Panc1 (cell line): ENCODE measurements around the gene STARD13. TPM values are rescaled to one million over a fixed set of nuclear protein-coding genes. Genes with fewer than 3 reads are reported as not detected.

Experiments used
- ATAC-seq: fragments of 200-7000 bp; cut with Tn5 transposase; 2 replicates; pipeline ENCODE4 v1.9.1; 2020; ENCODE audit warnings: mild to moderate bottlenecking, moderate library complexity
- BruUV-seq: library from RNA; stranded (reverse); fragments of 400-500 nt; replicated peaks from 2 replicates; lab custom pipeline; 2021; lab: Mats Ljungman, UMichigan
- CTCF ChIA-PET: fragments of 300-600 bp; sonication (Branson Sonifier 250); formaldehyde crosslinking; loops from one replicate; lab custom pipeline; 2022; ENCODE audit warnings: antibody characterized with exemption; lab: Charles Lee
- POLR2A ChIA-PET: fragments of 300-600 bp; sonication (Branson Sonifier 250); formaldehyde crosslinking; loops from one replicate; lab custom pipeline; 2022; ENCODE audit warnings: antibody characterized with exemption; lab: Charles Lee
- DNase-seq: peaks from one replicate; pipeline ENCODE4 v3.0.0-alpha.2; 2010; ENCODE audit warnings: low read depth, low spot score
- H3K27ac ChIP-seq: 2 replicates; pipeline ENCODE4 v1.5.1; 2011; ENCODE audit warnings: mild to moderate bottlenecking, low read length, inconsistent platforms
- H3K27me3 ChIP-seq: fragments of 200-500 bp; sonication (Bioruptor generic); 2 replicates; pipeline ENCODE4 v1.6.0; 2014; ENCODE audit warnings: low read length, inconsistent platforms; ENCODE audit not compliant: control insufficient read depth, insufficient read depth
- H3K36me3 ChIP-seq: fragments of 200-500 bp; sonication (Bioruptor generic); 2 replicates; pipeline ENCODE4 v1.5.1; 2014; ENCODE audit warnings: inconsistent platforms, mild to moderate bottlenecking, low read length, moderate library complexity; ENCODE audit not compliant: control insufficient read depth, insufficient read depth
- H3K4me1 ChIP-seq: 2 replicates; pipeline ENCODE4 v1.5.1; 2011; ENCODE audit warnings: inconsistent platforms, mild to moderate bottlenecking, low read length, moderate library complexity; ENCODE audit not compliant: control insufficient read depth, insufficient read depth
- H3K4me3 ChIP-seq, 2 experiments: 2 replicates each; pipeline ENCODE4 v1.5.1; 2011 to 2012; ENCODE audit warnings: low read depth in 2 of 2, low read length in 2 of 2, mild to moderate bottlenecking in 2 of 2, inconsistent platforms in 1 of 2, moderate library complexity in 1 of 2
- H3K9me3 ChIP-seq: fragments of 200-500 bp; sonication (Bioruptor generic); 2 replicates; pipeline ENCODE4 v1.5.1; 2014; ENCODE audit warnings: low read depth, mild to moderate bottlenecking, inconsistent platforms, low read length, moderate library complexity; ENCODE audit not compliant: control insufficient read depth, insufficient read depth
- POLR2AphosphoS5 ChIP-seq: IDR thresholded peaks from 2 replicates; pipeline ENCODE4 v1.6.1; 2012; ENCODE audit warnings: mild to moderate bottlenecking, low read depth, low read length, moderate library complexity
- SIN3A ChIP-seq: IDR thresholded peaks from 2 replicates; pipeline ENCODE4 v1.6.1; 2012; ENCODE audit warnings: low read depth, mild to moderate bottlenecking, low read length, moderate library complexity, borderline replicate concordance; ENCODE audit not compliant: insufficient read depth
- TCF7L2 ChIP-seq: IDR thresholded peaks from 2 replicates; pipeline ENCODE4 v1.6.1; 2011; ENCODE audit warnings: mild to moderate bottlenecking, low read depth, low read length, inconsistent platforms
- in situ Hi-C: cut with HindIII; loops from 2 replicates; pipeline ENCODE4 v1.10.0; 2016; ENCODE audit warnings: low sequenced_read_pairs, low pct_unique_long_range_greater_than_20kb
- intact Hi-C: fragments of 100-400 bp; cut with micrococcal nuclease; formaldehyde crosslinking; loops from one replicate; pipeline ENCODE4 v1.10.0; 2022; ENCODE audit not compliant: unreplicated experiment
- total RNA-seq: library from RNA; stranded (reverse); gene quantifications from one replicate; pipeline ENCODE4 v1.2.1, GENCODE V29; 2021; ENCODE audit not compliant: unreplicated experiment
- TF ChIP-seq, protein P1 (sequence below): fragments of 450-650 bp; IDR thresholded peaks from 2 replicates; pipeline ENCODE4 v1.5.1; 2017; ENCODE audit warnings: mild to moderate bottlenecking
- TF ChIP-seq, protein P2 (sequence below), 2 experiments: IDR thresholded peaks; 2 replicates each; pipeline ENCODE4 v1.6.1; 2011 to 2012; ENCODE audit warnings: low read depth in 2 of 2, control low read depth in 1 of 2, low read length in 1 of 2, mild to moderate bottlenecking in 1 of 2, moderate library complexity in 1 of 2; ENCODE audit not compliant: insufficient read depth in 1 of 2

The STARD13 gene
- total RNA-seq, 1 experiment from 2014 or later, result 6.5 TPM

DNA sequence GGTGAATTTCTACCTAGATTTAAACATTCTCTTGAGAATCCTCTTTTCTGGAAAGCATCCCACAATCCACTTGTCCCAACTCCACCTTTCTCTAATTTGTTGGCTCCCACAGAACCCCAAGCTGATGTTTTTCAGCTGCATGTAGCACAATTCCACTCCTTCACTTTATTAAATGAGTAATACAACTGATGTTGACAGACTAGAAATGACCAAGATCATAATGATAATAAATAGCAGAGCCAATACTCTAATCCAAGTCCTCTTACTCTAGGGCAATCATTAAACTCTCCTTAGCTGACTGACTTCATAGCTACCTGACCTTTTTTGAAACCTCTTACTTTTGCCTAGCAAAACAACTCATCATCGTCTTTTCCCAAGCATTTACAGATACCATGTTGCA is 27.9 kb upstream of the STARD13 start:
- H3K36me3 ChIP-seq, result no peaks in the 10 kb centered on the region
- BruUV-seq, result no TSS peak
- ATAC-seq, result no peak
- H3K27ac ChIP-seq, result no peak overlapping the region
- DNase-seq, result no peak
- in situ Hi-C loops (no loop called here), intact Hi-C loops (no loop called here)
- peaks cover under 1% of the 10 kb centered on the region; the same call in 1 of the 2 replicates for H3K9me3 ChIP-seq
- TF ChIP-seq, protein P1, sequence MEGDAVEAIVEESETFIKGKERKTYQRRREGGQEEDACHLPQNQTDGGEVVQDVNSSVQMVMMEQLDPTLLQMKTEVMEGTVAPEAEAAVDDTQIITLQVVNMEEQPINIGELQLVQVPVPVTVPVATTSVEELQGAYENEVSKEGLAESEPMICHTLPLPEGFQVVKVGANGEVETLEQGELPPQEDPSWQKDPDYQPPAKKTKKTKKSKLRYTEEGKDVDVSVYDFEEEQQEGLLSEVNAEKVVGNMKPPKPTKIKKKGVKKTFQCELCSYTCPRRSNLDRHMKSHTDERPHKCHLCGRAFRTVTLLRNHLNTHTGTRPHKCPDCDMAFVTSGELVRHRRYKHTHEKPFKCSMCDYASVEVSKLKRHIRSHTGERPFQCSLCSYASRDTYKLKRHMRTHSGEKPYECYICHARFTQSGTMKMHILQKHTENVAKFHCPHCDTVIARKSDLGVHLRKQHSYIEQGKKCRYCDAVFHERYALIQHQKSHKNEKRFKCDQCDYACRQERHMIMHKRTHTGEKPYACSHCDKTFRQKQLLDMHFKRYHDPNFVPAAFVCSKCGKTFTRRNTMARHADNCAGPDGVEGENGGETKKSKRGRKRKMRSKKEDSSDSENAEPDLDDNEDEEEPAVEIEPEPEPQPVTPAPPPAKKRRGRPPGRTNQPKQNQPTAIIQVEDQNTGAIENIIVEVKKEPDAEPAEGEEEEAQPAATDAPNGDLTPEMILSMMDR, result no peak
- TF ChIP-seq, protein P2, sequence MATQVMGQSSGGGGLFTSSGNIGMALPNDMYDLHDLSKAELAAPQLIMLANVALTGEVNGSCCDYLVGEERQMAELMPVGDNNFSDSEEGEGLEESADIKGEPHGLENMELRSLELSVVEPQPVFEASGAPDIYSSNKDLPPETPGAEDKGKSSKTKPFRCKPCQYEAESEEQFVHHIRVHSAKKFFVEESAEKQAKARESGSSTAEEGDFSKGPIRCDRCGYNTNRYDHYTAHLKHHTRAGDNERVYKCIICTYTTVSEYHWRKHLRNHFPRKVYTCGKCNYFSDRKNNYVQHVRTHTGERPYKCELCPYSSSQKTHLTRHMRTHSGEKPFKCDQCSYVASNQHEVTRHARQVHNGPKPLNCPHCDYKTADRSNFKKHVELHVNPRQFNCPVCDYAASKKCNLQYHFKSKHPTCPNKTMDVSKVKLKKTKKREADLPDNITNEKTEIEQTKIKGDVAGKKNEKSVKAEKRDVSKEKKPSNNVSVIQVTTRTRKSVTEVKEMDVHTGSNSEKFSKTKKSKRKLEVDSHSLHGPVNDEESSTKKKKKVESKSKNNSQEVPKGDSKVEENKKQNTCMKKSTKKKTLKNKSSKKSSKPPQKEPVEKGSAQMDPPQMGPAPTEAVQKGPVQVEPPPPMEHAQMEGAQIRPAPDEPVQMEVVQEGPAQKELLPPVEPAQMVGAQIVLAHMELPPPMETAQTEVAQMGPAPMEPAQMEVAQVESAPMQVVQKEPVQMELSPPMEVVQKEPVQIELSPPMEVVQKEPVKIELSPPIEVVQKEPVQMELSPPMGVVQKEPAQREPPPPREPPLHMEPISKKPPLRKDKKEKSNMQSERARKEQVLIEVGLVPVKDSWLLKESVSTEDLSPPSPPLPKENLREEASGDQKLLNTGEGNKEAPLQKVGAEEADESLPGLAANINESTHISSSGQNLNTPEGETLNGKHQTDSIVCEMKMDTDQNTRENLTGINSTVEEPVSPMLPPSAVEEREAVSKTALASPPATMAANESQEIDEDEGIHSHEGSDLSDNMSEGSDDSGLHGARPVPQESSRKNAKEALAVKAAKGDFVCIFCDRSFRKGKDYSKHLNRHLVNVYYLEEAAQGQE (IDR thresholded peaks at IDR 0.05; ENCODE audit: insufficient read depth in 1 of 2, low read depth in 2 of 2, low read length in 1 of 2), result no peak
- ChIA-PET CTCF (no interaction called here), POLR2A (no interaction called here)
- no peak overlapping the region for H3K4me3 ChIP-seq
- H3K4me1 ChIP-seq, result no peaks in the 10 kb centered on the region
- no peaks in the 10 kb centered on the region for H3K27me3 ChIP-seq

DNA sequence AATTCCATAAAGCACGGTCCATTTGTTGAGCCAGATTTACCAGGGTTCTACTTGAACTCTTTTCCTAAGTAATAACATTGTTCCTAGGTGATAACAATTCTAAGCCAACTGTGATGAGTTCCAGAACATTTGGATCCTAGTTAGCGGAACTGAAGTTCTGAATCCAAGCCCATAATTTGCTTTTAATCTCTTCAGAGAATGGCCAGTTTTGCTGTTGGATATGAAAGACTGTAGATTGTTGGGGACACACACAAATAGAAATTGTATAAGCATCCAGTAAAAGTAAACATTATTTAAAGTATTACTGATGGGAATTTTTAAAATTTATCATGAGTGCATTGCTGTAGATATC is 27.3 kb upstream of the STARD13 start:
- no peak overlapping the region for H3K27ac ChIP-seq
- ChIA-PET POLR2A (no interaction called here), CTCF (no interaction called here)
- intact Hi-C loops (no loop called here), in situ Hi-C loops (no loop called here)
- H3K4me1 ChIP-seq, result no peaks in the 10 kb centered on the region
- TF ChIP-seq, protein P1, result no peak
- TF ChIP-seq, protein P2 (IDR thresholded peaks at IDR 0.05; ENCODE audit: insufficient read depth in 1 of 2, low read depth in 2 of 2, low read length in 1 of 2), result no peak
- TF ChIP-seq TCF7L2, result no peak
- TF ChIP-seq POLR2AphosphoS5, result no peak
- TF ChIP-seq SIN3A, result no peak
- no TSS peak for BruUV-seq
- ATAC-seq (no peak), DNase-seq (no peak)
- no peaks in the 10 kb centered on the region for H3K27me3 ChIP-seq
- no peak overlapping the region for H3K4me3 ChIP-seq
- H3K36me3 ChIP-seq, result no peaks in the 10 kb centered on the region
- no peaks in the 10 kb centered on the region for H3K9me3 ChIP-seq
